MCF 10A (cell line): ENCODE data around the gene NRXN3. TPM values are rescaled to one million over a fixed set of nuclear protein-coding genes. Genes with fewer than 3 reads are reported as not detected.

Source experiments
- BruUV-seq: library from RNA; stranded (reverse); fragments of 400-500 nt; replicated peaks from 2 replicates; lab custom pipeline; 2021; lab: Mats Ljungman, UMichigan
- CTCF ChIA-PET: fragments of 300-600 bp; sonication (Branson Sonifier 250); formaldehyde crosslinking; extraction: SDS; loops from one replicate; lab custom pipeline; 2021; ENCODE audit warnings: antibody characterized with exemption, inconsistent platforms; lab: Yijun Ruan, JAX
- POLR2A ChIA-PET: fragments of 300-600, 350-650 bp; sonication (Branson Sonifier 250); formaldehyde crosslinking; extraction: SDS; loops from one replicate; lab custom pipeline; 2020; ENCODE audit warnings: antibody characterized with exemption, inconsistent platforms; lab: Yijun Ruan, JAX
- DNase-seq: peaks from one replicate; pipeline ENCODE4 v3.0.0-alpha.2; 2018; ENCODE audit not compliant: unreplicated experiment
- H3K27ac Mint-ChIP-seq: one replicate; pipeline ENCODE4 v1.8.0; 2022; ENCODE audit warnings: mild to moderate bottlenecking, low read depth, mixed read lengths; ENCODE audit not compliant: unreplicated experiment
- H3K27me3 Mint-ChIP-seq: one replicate; pipeline ENCODE4 v1.8.0; 2022; ENCODE audit warnings: mixed read lengths; ENCODE audit not compliant: insufficient read depth, unreplicated experiment
- H3K36me3 Mint-ChIP-seq: one replicate; pipeline ENCODE4 v1.8.0; 2022; ENCODE audit warnings: mild to moderate bottlenecking, moderate library complexity, mixed read lengths; ENCODE audit not compliant: insufficient read depth, unreplicated experiment
- H3K4me1 Mint-ChIP-seq: one replicate; pipeline ENCODE4 v1.8.0; 2022; ENCODE audit warnings: mixed read lengths; ENCODE audit not compliant: insufficient read depth, unreplicated experiment
- H3K4me3 Mint-ChIP-seq: one replicate; pipeline ENCODE4 v1.8.0; 2022; ENCODE audit warnings: mild to moderate bottlenecking, moderate library complexity, mixed read lengths; ENCODE audit not compliant: unreplicated experiment
- H3K9me3 Mint-ChIP-seq: one replicate; pipeline ENCODE4 v1.8.0; 2022; ENCODE audit warnings: mixed read lengths; ENCODE audit not compliant: unreplicated experiment
- CTCF ChIP-seq: fragments of 200-600 bp; IDR thresholded peaks from one replicate; pipeline ENCODE4 v1.8.0; 2022; ENCODE audit warnings: antibody characterized with exemption, mild to moderate bottlenecking; ENCODE audit not compliant: unreplicated experiment
- intact Hi-C: fragments of 100-400 bp; cut with micrococcal nuclease; formaldehyde crosslinking; loops from 2 replicates; pipeline ENCODE4 v1.14.1; 2022
- total RNA-seq: library from RNA; stranded (reverse); gene quantifications from 2 replicates; pipeline ENCODE4 v1.2.3, GENCODE V29; 2022

NRXN3 gene
- total RNA-seq, 1 experiment from 2014 or later = not detected

DNA sequence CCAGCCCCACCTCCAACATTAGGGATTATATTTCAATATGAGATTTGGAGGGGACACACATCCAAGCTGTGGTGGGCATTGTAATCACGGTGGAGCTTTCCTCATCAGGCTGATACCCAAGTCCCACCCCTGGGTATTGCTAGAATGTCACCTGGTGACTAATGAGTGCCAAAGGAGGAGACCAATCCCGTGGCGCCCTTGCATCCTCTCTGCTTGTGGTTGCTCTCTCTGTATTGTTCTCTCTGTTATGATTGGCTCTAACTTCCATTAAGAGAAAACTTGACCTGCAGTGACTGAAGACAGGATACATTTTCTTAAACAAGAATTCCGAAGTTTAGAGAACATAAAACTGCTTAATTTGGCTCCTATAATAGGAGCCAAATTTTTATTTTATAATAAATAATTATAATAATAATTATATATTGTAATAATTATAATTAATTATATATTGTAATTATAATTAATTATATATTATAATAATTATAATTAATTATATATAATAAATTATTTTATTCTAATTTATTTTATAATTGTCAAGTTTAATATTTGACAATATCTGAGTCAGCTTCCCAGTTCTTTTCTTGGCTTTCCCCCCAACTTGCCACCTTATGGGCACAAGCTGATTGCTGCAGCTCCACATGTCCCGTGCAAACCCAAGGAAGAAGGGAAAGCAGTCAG lies 1621.0 kb downstream of the NRXN3 start:
- TF ChIP-seq CTCF = no peak
- Mint-ChIP-seq H3K4me1 (no peaks in the 10 kb centered on the region), H3K4me3 (no peak overlapping the region), H3K36me3 (no peaks in the 10 kb centered on the region), H3K9me3 (peaks cover 10% of the 10 kb centered on the region), H3K27me3 (no peaks in the 10 kb centered on the region), H3K27ac (no peak overlapping the region)
- CTCF ChIA-PET = interaction anchor here (0.7 to 1.0 kb wide), 2 partner anchors 781 to 1072 kb away, joined by 3 to 5 read pairs; no protein-coding TSS in a partner anchor
- intact Hi-C loops = no loop called here
- DNase-seq = no peak
- BruUV-seq = no TSS peak
- POLR2A ChIA-PET = interaction anchor here (0.5 kb wide), 1 partner anchor 853 kb away, joined by 3 read pairs; no protein-coding TSS in a partner anchor

GRCh38 chr14:79802093-79802492 lies 1631.9 kb downstream of the NRXN3 start:
- Mint-ChIP-seq H3K36me3 (no peaks in the 10 kb centered on the region), H3K27me3 (peaks cover 22% of the 10 kb centered on the region), H3K9me3 (no peaks in the 10 kb centered on the region)

GRCh38 chr14:79805636-79806035 lies 1635.5 kb downstream of the NRXN3 start:
- peaks cover 13% of the 10 kb centered on the region for H3K27me3 Mint-ChIP-seq
- TF ChIP-seq CTCF = no peak
- no peak overlapping the region for H3K4me3 Mint-ChIP-seq
- no peaks in the 10 kb centered on the region for H3K4me1 Mint-ChIP-seq
- H3K36me3 Mint-ChIP-seq = no peaks in the 10 kb centered on the region
- intact Hi-C loops = no loop called here
- no peaks in the 10 kb centered on the region for H3K9me3 Mint-ChIP-seq
- H3K27ac Mint-ChIP-seq = no peak overlapping the region
- DNase-seq = no peak
- POLR2A ChIA-PET = no interaction called here
- no TSS peak for BruUV-seq
- CTCF ChIA-PET = interaction anchor here (0.6 to 1.0 kb wide), 3 partner anchors 563 to 1057 kb away, joined by 3 to 4 read pairs (median 3); no protein-coding TSS in a partner anchor

More at GRCh38 chr14:79802093-79802492, 1631.9 kb downstream of the NRXN3 start:
- no peak overlapping the region for H3K27ac Mint-ChIP-seq
- no peak overlapping the region for H3K4me3 Mint-ChIP-seq
- H3K4me1 Mint-ChIP-seq = no peaks in the 10 kb centered on the region
- TF ChIP-seq CTCF = no peak
- CTCF ChIA-PET = interaction anchor here (0.6 kb wide), 1 partner anchor 267 kb away, joined by 3 read pairs; no protein-coding TSS in a partner anchor
- intact Hi-C loops = no loop called here
- DNase-seq = no peak
- no TSS peak for BruUV-seq
- POLR2A ChIA-PET = no interaction called here

GRCh38 chr14:79809849-79810612 lies 1639.9 kb downstream of the NRXN3 start:
- CTCF ChIA-PET = interaction anchor here (0.7 to 1.3 kb wide), 8 partner anchors 9 to 1949 kb away, joined by 3 to 5 read pairs (median 3); no protein-coding TSS in a partner anchor
- POLR2A ChIA-PET = no interaction called here
- Mint-ChIP-seq H3K27ac (no peak overlapping the region), H3K4me1 (no peaks in the 10 kb centered on the region), H3K4me3 (no peak overlapping the region), H3K27me3 (peaks cover 29% of the 10 kb centered on the region), H3K36me3 (no peaks in the 10 kb centered on the region), H3K9me3 (no peaks in the 10 kb centered on the region)
- BruUV-seq = no TSS peak
- DNase-seq = peak; percentile 34
- peak; percentile 28 for TF ChIP-seq CTCF
- intact Hi-C loops = loop anchor here (5.0 kb wide), 1 partner anchor 1042 kb away; no protein-coding TSS in a partner anchor
